ENCODE results near the gene FARP1.

DNA sequence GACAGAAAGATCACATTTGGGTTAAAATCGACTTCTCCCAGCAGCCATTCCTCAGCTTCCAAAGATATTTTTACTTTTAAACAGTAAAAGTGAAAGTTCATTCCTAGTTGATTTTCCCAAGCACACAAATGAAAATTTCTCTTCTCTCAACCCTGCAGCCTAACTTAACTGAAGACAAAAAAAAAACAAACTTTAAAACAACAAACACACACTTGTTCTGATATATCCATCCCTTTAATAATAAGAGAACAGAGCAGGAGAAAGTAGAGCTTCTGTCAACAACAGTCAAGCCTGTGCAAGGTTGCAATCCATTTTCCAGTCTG lies 361.1 kb downstream of the FARP1 start:
- no peak for TF ChIP-seq EZH2 (IDR thresholded peaks at IDR 0.05; ENCODE audit: insufficient read depth, low read length)
- TF ChIP-seq, protein P1, sequence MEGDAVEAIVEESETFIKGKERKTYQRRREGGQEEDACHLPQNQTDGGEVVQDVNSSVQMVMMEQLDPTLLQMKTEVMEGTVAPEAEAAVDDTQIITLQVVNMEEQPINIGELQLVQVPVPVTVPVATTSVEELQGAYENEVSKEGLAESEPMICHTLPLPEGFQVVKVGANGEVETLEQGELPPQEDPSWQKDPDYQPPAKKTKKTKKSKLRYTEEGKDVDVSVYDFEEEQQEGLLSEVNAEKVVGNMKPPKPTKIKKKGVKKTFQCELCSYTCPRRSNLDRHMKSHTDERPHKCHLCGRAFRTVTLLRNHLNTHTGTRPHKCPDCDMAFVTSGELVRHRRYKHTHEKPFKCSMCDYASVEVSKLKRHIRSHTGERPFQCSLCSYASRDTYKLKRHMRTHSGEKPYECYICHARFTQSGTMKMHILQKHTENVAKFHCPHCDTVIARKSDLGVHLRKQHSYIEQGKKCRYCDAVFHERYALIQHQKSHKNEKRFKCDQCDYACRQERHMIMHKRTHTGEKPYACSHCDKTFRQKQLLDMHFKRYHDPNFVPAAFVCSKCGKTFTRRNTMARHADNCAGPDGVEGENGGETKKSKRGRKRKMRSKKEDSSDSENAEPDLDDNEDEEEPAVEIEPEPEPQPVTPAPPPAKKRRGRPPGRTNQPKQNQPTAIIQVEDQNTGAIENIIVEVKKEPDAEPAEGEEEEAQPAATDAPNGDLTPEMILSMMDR (IDR thresholded peaks at IDR 0.05; ENCODE audit: insufficient read depth, low read depth, low read length) = no peak

Data from astrocyte (in vitro differentiated cells and primary cell).